HCT116 (cell line): ENCODE measurements around the gene ADGRV1. TPM values are rescaled to one million over a fixed set of nuclear protein-coding genes. Genes with fewer than 3 reads are reported as not detected.

Source experiments
- ATAC-seq: fragments of 200-7000 bp; cut with Tn5 transposase; 2 replicates; pipeline ENCODE4 v1.9.1; 2020; ENCODE audit warnings: mild to moderate bottlenecking, moderate library complexity
- BruUV-seq: library from RNA; stranded (reverse); fragments of 400-500 nt; replicated peaks from 2 replicates; lab custom pipeline; 2021; lab: Mats Ljungman, UMichigan
- CTCF ChIA-PET: fragments of 300-600 bp; sonication (Branson Sonifier 250); formaldehyde crosslinking; loops from one replicate; lab custom pipeline; 2021; ENCODE audit warnings: antibody characterized with exemption; lab: Charles Lee
- POLR2A ChIA-PET: fragments of 300-600, 350-600 bp; sonication (Branson Sonifier 250); formaldehyde crosslinking; loops from one replicate; lab custom pipeline; 2021; ENCODE audit warnings: antibody characterized with exemption; lab: Charles Lee
- RAD21 ChIA-PET, 2 experiments: fragments of 300-600 bp; sonication (Branson Sonifier 250); formaldehyde crosslinking; loops; one replicate each; lab custom pipeline; 2023; ENCODE audit warnings: low total read pairs in 2 of 2; ENCODE audit not compliant: uncharacterized antibody in 2 of 2, unreplicated experiment in 2 of 2, low non-redundant PET in 1 of 2; lab: Charles Lee
- DNase-seq: peaks from one replicate; pipeline ENCODE4 v3.0.0-alpha.2; 2010; ENCODE audit warnings: low read depth, low spot score
- H2AFZ ChIP-seq: fragments of 200-600 bp; shearing (Covaris generic), sonication (generic); 2 replicates; pipeline ENCODE4 v1.6.1; 2017; ENCODE audit warnings: low read depth, mixed run types, mixed read lengths, antibody characterized with exemption, low read length; ENCODE audit not compliant: poor library complexity, severe bottlenecking
- H3K27ac ChIP-seq: 2 replicates; pipeline ENCODE4 v1.5.1; 2012; ENCODE audit warnings: low read depth, low read length
- H3K27me3 ChIP-seq: fragments of 200-600 bp; sonication (generic); 2 replicates; pipeline ENCODE4 v1.6.1; 2016; ENCODE audit warnings: mixed run types, low read length, mixed read lengths; ENCODE audit not compliant: insufficient read depth
- H3K36me3 ChIP-seq, 2 experiments: fragments of 200-500 bp in 1 of 2; fragments of 200-600 bp in 1 of 2; sonication (Bioruptor generic) in 1 of 2; sonication (generic) in 1 of 2; 2 replicates each; pipeline versions ENCODE4 v1.5.1 to v1.6.1; 2014 to 2016; ENCODE audit warnings: low read length in 2 of 2, inconsistent platforms in 1 of 2, mixed read lengths in 1 of 2, mixed run types in 1 of 2; ENCODE audit not compliant: insufficient read depth in 2 of 2, control insufficient read depth in 1 of 2
- H3K4me1 ChIP-seq, 2 experiments: fragments of 200-600 bp in 1 of 2; sonication (generic) in 1 of 2; 2 replicates each; pipeline versions ENCODE4 v1.5.1 to v1.6.1; 2012 to 2017; ENCODE audit warnings: low read length in 2 of 2, inconsistent platforms in 1 of 2, mild to moderate bottlenecking in 1 of 2, mixed read lengths in 1 of 2, mixed run types in 1 of 2, moderate library complexity in 1 of 2; ENCODE audit not compliant: insufficient read depth in 2 of 2, control insufficient read depth in 1 of 2
- H3K4me2 ChIP-seq: fragments of 200-600 bp; sonication (generic); 2 replicates; pipeline ENCODE4 v1.6.1; 2017; ENCODE audit warnings: mixed run types, low read length, mixed read lengths
- H3K4me3 ChIP-seq, 2 experiments: fragments of 200-600 bp in 1 of 2; sonication (generic) in 1 of 2; replicated peaks in 1 of 2; 2 replicates each; pipeline ENCODE4 v1.5.1; 2011 to 2016; ENCODE audit warnings: low read length in 2 of 2, control low read depth in 1 of 2, low read depth in 1 of 2, mild to moderate bottlenecking in 1 of 2, mixed read lengths in 1 of 2, mixed run types in 1 of 2
- H3K79me2 ChIP-seq: fragments of 200-600 bp; sonication (generic); 2 replicates; pipeline ENCODE4 v1.6.1; 2017; ENCODE audit warnings: mild to moderate bottlenecking, mixed run types, low read length, moderate library complexity, mixed read lengths; ENCODE audit not compliant: insufficient read depth
- H3K9ac ChIP-seq: fragments of 200-600 bp; sonication (generic); 2 replicates; pipeline ENCODE4 v1.6.1; 2016; ENCODE audit warnings: low read length, mixed read lengths
- H3K9me2 ChIP-seq: fragments of 200-600 bp; sonication (generic), shearing (Covaris generic); 2 replicates; pipeline ENCODE4 v1.6.1; 2017; ENCODE audit warnings: mixed run types, mild to moderate bottlenecking, moderate library complexity; ENCODE audit not compliant: insufficient read depth
- H3K9me3 ChIP-seq, 2 experiments: fragments of 200-500 bp in 1 of 2; fragments of 200-600 bp in 1 of 2; sonication (Bioruptor generic) in 1 of 2; sonication (generic) in 1 of 2; 2 replicates each; pipeline ENCODE4 v1.6.1; 2014 to 2017; ENCODE audit warnings: low read length in 2 of 2, mixed read lengths in 2 of 2, inconsistent platforms in 1 of 2, low read depth in 1 of 2, mild to moderate bottlenecking in 1 of 2, mixed run types in 1 of 2, moderate library complexity in 1 of 2; ENCODE audit not compliant: control insufficient read depth in 1 of 2, insufficient read depth in 1 of 2
- H4K20me1 ChIP-seq: fragments of 200-600 bp; sonication (generic), shearing (Covaris generic); 2 replicates; pipeline ENCODE4 v1.6.1; 2017; ENCODE audit warnings: mixed run types, mild to moderate bottlenecking, moderate library complexity; ENCODE audit not compliant: insufficient read depth
- CBX3 ChIP-seq: IDR thresholded peaks from 2 replicates; pipeline ENCODE4 v1.6.1; 2012; ENCODE audit warnings: low read depth
- FOSL1 ChIP-seq: IDR thresholded peaks from 2 replicates; pipeline ENCODE4 v1.6.1; 2012; ENCODE audit warnings: low read depth
- SIN3A ChIP-seq: IDR thresholded peaks from 2 replicates; pipeline ENCODE4 v1.6.1; 2012; ENCODE audit warnings: low read depth
- ZFX ChIP-seq: fragments of 450-650 bp; IDR thresholded peaks from 2 replicates; pipeline ENCODE4 v1.6.1; 2017
- intact Hi-C: fragments of 100-400 bp; cut with micrococcal nuclease; formaldehyde crosslinking; loops from 2 replicates; pipeline ENCODE4 v1.10.0; 2022
- total RNA-seq: library from RNA; stranded (reverse); gene quantifications from one replicate; pipeline ENCODE4 v1.2.1, GENCODE V29; 2021; ENCODE audit not compliant: unreplicated experiment
- TF ChIP-seq, protein P1 (sequence below): IDR thresholded peaks from 2 replicates; pipeline ENCODE4 v1.6.1; 2011; ENCODE audit warnings: mild to moderate bottlenecking, low read length, moderate library complexity; ENCODE audit not compliant: insufficient replicate concordance; ENCODE audit errors: extremely low read depth
- TF ChIP-seq, protein P2 (sequence below), 3 experiments: fragments of 200-600 bp in 1 of 3; sonication (generic) in 1 of 3; IDR thresholded peaks in 2 of 3; conservative IDR thresholded peaks in 1 of 3; 2 replicates each; pipeline ENCODE4 v1.5.1; 2012 to 2017; ENCODE audit warnings: low read depth in 2 of 3, low read length in 2 of 3, antibody characterized with exemption in 1 of 3, borderline replicate concordance in 1 of 3, control low read depth in 1 of 3, mild to moderate bottlenecking in 1 of 3, mixed read lengths in 1 of 3, mixed run types in 1 of 3, moderate library complexity in 1 of 3; ENCODE audit not compliant: insufficient read depth in 1 of 3

ADGRV1 gene
- total RNA-seq, 1 experiment from 2014 or later, result 6.0 TPM

DNA sequence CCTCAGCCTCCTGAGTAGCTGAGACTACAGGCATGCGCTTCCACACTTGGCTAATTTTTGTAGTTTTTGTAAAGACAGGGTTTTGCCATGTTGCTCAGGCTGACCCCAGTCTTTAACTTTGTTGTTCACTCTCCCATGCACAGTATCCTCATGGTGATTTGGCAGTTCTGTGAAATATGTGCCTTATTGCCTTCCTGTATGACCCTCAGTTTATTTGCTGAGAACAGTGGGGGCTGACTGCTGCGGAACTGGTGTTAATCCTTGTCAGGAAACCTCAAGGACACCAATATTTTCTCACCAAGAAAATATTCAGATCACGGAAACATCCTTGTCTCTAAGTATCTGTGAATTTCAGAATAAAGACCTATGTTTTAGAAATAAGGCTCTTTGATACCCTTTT lies 536.7 kb downstream of the ADGRV1 start:
- no peak for DNase-seq
- H3K9me3 ChIP-seq, result no peaks in the 10 kb centered on the region
- H4K20me1 ChIP-seq, result no peaks in the 10 kb centered on the region
- no peak overlapping the region for H3K27ac ChIP-seq
- H3K4me1 ChIP-seq, result no peaks in the 10 kb centered on the region
- H2AFZ ChIP-seq, result no peak overlapping the region
- H3K4me3 ChIP-seq, result no peak overlapping the region
- TF ChIP-seq CBX3 (no peak), FOSL1 (no peak), ZFX (no peak), SIN3A (no peak)
- TF ChIP-seq, protein P1, sequence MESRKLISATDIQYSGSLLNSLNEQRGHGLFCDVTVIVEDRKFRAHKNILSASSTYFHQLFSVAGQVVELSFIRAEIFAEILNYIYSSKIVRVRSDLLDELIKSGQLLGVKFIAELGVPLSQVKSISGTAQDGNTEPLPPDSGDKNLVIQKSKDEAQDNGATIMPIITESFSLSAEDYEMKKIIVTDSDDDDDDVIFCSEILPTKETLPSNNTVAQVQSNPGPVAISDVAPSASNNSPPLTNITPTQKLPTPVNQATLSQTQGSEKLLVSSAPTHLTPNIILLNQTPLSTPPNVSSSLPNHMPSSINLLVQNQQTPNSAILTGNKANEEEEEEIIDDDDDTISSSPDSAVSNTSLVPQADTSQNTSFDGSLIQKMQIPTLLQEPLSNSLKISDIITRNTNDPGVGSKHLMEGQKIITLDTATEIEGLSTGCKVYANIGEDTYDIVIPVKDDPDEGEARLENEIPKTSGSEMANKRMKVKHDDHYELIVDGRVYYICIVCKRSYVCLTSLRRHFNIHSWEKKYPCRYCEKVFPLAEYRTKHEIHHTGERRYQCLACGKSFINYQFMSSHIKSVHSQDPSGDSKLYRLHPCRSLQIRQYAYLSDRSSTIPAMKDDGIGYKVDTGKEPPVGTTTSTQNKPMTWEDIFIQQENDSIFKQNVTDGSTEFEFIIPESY, result no peak
- TF ChIP-seq, protein P2, sequence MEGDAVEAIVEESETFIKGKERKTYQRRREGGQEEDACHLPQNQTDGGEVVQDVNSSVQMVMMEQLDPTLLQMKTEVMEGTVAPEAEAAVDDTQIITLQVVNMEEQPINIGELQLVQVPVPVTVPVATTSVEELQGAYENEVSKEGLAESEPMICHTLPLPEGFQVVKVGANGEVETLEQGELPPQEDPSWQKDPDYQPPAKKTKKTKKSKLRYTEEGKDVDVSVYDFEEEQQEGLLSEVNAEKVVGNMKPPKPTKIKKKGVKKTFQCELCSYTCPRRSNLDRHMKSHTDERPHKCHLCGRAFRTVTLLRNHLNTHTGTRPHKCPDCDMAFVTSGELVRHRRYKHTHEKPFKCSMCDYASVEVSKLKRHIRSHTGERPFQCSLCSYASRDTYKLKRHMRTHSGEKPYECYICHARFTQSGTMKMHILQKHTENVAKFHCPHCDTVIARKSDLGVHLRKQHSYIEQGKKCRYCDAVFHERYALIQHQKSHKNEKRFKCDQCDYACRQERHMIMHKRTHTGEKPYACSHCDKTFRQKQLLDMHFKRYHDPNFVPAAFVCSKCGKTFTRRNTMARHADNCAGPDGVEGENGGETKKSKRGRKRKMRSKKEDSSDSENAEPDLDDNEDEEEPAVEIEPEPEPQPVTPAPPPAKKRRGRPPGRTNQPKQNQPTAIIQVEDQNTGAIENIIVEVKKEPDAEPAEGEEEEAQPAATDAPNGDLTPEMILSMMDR (IDR thresholded peaks at IDR 0.05 in 2 of 3, conservative IDR thresholded peaks at IDR 0.05 in 1 of 3; ENCODE audit: borderline replicate concordance in 1 of 3, insufficient read depth in 1 of 3, low read depth in 2 of 3, low read length in 2 of 3), result no peak
- TF ChIP-seq, all 23 proteins: peak for 0
- Histone ChIP-seq H3K27me3 (no peaks in the 10 kb centered on the region), H3K79me2 (no peaks in the 10 kb centered on the region), H3K4me2 (no peak overlapping the region), H3K9me2 (0 out of 2 replicates have a peak, but pooled peaks cover 2% of the 10 kb centered on the region), H3K9ac (no peak overlapping the region), H3K36me3 (no peaks in the 10 kb centered on the region)
- ChIA-PET POLR2A (no interaction called here), CTCF (no interaction called here), RAD21 (no interaction called here)
- intact Hi-C loops, result no loop called here
- ATAC-seq, result no peak
- no TSS peak for BruUV-seq
